Measurements from ENCODE around the gene CEMP1.

The CEMP1 gene

GRCh38 chr16:2483939-2484897 lies 47.0 kb downstream of the CEMP1 start:
- no peak for DNase-seq

GRCh38 chr16:2482708-2483534 lies 48.3 kb downstream of the CEMP1 start:
- DNase-seq, result no peak

GRCh38 chr16:2482249-2482648 lies 49.0 kb downstream of the CEMP1 start:
- no peak for DNase-seq

GRCh38 chr16:2481676-2482075 lies 49.5 kb downstream of the CEMP1 start:
- no peak for DNase-seq

GRCh38 chr16:2480948-2481347 lies 50.3 kb downstream of the CEMP1 start:
- DNase-seq, result no peak
